K562 (cell line): ENCODE measurements around the gene MIER2. TPM values are rescaled to one million over a fixed set of nuclear protein-coding genes. Genes with fewer than 3 reads are reported as not detected.

Source experiments
- ATAC-seq: fragments of 200-7000 bp; cut with Tn5 transposase; 3 replicates; pipeline ENCODE4 v1.9.1; 2020; ENCODE audit warnings: moderate library complexity
- BruUV-seq: library from RNA; stranded (reverse); fragments of 400-500 nt; replicated peaks from 2 replicates; lab custom pipeline; 2021; lab: Mats Ljungman, UMichigan
- CTCF ChIA-PET: fragments of 300-600 bp; formaldehyde crosslinking; extraction: SDS; loops from one replicate; lab custom pipeline; 2021; ENCODE audit warnings: low intra/inter-chr PET ratio; lab: Yijun Ruan, JAX
- POLR2A ChIA-PET: fragments of 300-600, 350-650 bp; sonication (Branson Sonifier 250); formaldehyde crosslinking; extraction: SDS; loops from one replicate; lab custom pipeline; 2021; ENCODE audit warnings: antibody characterized with exemption, inconsistent platforms; lab: Yijun Ruan, JAX
- DNase-seq, 4 experiments: peaks; one replicate each; pipeline versions ENCODE4 v3.0.0 to v3.0.0-alpha.2; 2011 to 2018; ENCODE audit warnings: low spot score in 3 of 4, mixed read lengths in 3 of 4; ENCODE audit errors: extremely low read depth in 1 of 4
- FAIRE-seq: peaks from 2 replicates; lab custom pipeline; 2011; peaks lifted over from hg19 to GRCh38; lab: Jason Lieb, UNC
- H2AFZ ChIP-seq: 2 replicates; pipeline ENCODE4 v1.6.0; 2011; ENCODE audit warnings: low read depth, low read length, control low read depth, inconsistent platforms
- H3K27ac ChIP-seq: fragments of 200-600 bp; 3 replicates; pipeline ENCODE4 v1.8.0; 2011; ENCODE audit warnings: low read depth, mild to moderate bottlenecking, control low read depth, inconsistent platforms, low read length, moderate library complexity, mixed read lengths; ENCODE audit errors: extremely low read depth
- H3K27me3 ChIP-seq, 2 experiments: fragments of 300-600 bp in 1 of 2; 2 replicates in 1 of 2; 3 replicates in 1 of 2; pipeline versions ENCODE4 v1.6.0 to v1.8.0; 2011; ENCODE audit warnings: inconsistent platforms in 2 of 2, low read length in 2 of 2, mild to moderate bottlenecking in 1 of 2, mixed read lengths in 1 of 2, moderate library complexity in 1 of 2; ENCODE audit not compliant: control insufficient read depth in 2 of 2, insufficient read depth in 2 of 2
- H3K36me3 ChIP-seq: fragments of 300-600 bp; 3 replicates; pipeline ENCODE4 v1.8.0; 2011; ENCODE audit warnings: mild to moderate bottlenecking, low read length, inconsistent platforms; ENCODE audit not compliant: control insufficient read depth, insufficient read depth
- H3K4me1 ChIP-seq, 2 experiments: fragments of 200-600 bp in 1 of 2; replicated peaks in 1 of 2; 2 replicates in 1 of 2; 3 replicates in 1 of 2; pipeline versions ENCODE4 v1.5.1 to v1.8.0; 2011; ENCODE audit warnings: inconsistent platforms in 2 of 2, low read length in 2 of 2, mild to moderate bottlenecking in 1 of 2, mixed read lengths in 1 of 2, moderate library complexity in 1 of 2; ENCODE audit not compliant: control insufficient read depth in 2 of 2, insufficient read depth in 2 of 2
- H3K4me2 ChIP-seq: 2 replicates; pipeline ENCODE4 v1.6.1; 2011; ENCODE audit warnings: low read length, control low read depth, inconsistent platforms, mixed read lengths; ENCODE audit not compliant: insufficient read depth
- H3K4me3 ChIP-seq: fragments of 200-600 bp; sonication (generic), shearing (Covaris generic); 2 replicates; pipeline ENCODE4 v1.5.1; 2016; ENCODE audit warnings: control low read depth, inconsistent platforms
- H3K79me2 ChIP-seq: fragments of 200-600 bp; 3 replicates; pipeline ENCODE4 v1.8.0; 2011; ENCODE audit warnings: low read length, inconsistent platforms; ENCODE audit not compliant: control insufficient read depth, insufficient read depth
- H3K9ac ChIP-seq, 2 experiments: 2 replicates each; pipeline versions ENCODE4 v1.6.0 to v1.6.1; 2011; ENCODE audit warnings: low read depth in 2 of 2, low read length in 2 of 2, control low read depth in 1 of 2, inconsistent platforms in 1 of 2, mild to moderate bottlenecking in 1 of 2, mixed read lengths in 1 of 2; ENCODE audit not compliant: insufficient read depth in 1 of 2
- H3K9me1 ChIP-seq: one replicate; pipeline ENCODE4 v1.6.0; 2011; ENCODE audit warnings: inconsistent platforms, mild to moderate bottlenecking, low read length, moderate library complexity; ENCODE audit not compliant: control insufficient read depth, insufficient read depth
- H3K9me3 ChIP-seq: replicated peaks from 2 replicates; pipeline ENCODE4 v1.5.1; 2011; ENCODE audit warnings: low read depth, low read length, inconsistent platforms; ENCODE audit not compliant: control insufficient read depth, insufficient read depth
- H4K20me1 ChIP-seq: replicated peaks from 2 replicates; pipeline ENCODE4 v1.6.1; 2011; ENCODE audit warnings: low read length, inconsistent platforms, mixed read lengths; ENCODE audit not compliant: control insufficient read depth, insufficient read depth
- CEBPB ChIP-seq: fragments of 450-650 bp; IDR thresholded peaks from 2 replicates; pipeline ENCODE4 v1.6.1; 2016; ENCODE audit warnings: missing genetic modification characterization, missing compliant biosample characterization
- CEBPG ChIP-seq, 3 experiments: fragments of 200-800 bp in 1 of 3; sonication (Bioruptor generic) in 1 of 3; sonication (generic) in 1 of 3; formaldehyde crosslinking in 1 of 3; IDR thresholded peaks in 2 of 3; conservative IDR thresholded peaks in 1 of 3; 2 replicates each; pipeline versions ENCODE4 v1.6.1 to v1.8.0; 2016 to 2022; ENCODE audit warnings: missing compliant biosample characterization in 2 of 3, missing genetic modification characterization in 2 of 3, mild to moderate bottlenecking in 1 of 3, missing genetic modification reagents in 1 of 3
- SP2 ChIP-seq: IDR thresholded peaks from 2 replicates; pipeline ENCODE4 v1.6.1; 2011; ENCODE audit warnings: mild to moderate bottlenecking, low read depth, low read length, moderate library complexity; ENCODE audit not compliant: poor library complexity, severe bottlenecking; ENCODE audit errors: extremely low read depth
- WGBS: fragments of 100-300 bp; shearing (Covaris generic); methylation state at CpG from one replicate; pipeline ENCODE4 v1.1.6; 2016; ENCODE audit warnings: low coverage, mixed read lengths; ENCODE audit not compliant: insufficient coverage; ENCODE audit errors: missing lambda C conversion rate; 5-methylcytosine and 5-hydroxymethylcytosine counted together
- in situ Hi-C: fragments of 300-500 bp; cut with MboI; formaldehyde crosslinking; loops from 4 replicates; pipeline ENCODE4 v1.15.0; 2018; ENCODE audit warnings: inconsistent platforms, mixed read lengths
- intact Hi-C: fragments of 100-400 bp; cut with micrococcal nuclease; formaldehyde crosslinking; loops from 2 replicates; pipeline ENCODE4 v1.14.2; 2022
- polyA plus RNA-seq, 8 experiments: library from polyadenylated mRNA; depleted of rRNA in 4 of 8; stranded (reverse) in 5 of 8; unstranded in 3 of 8; fragments of >200 nt; fragmentation: Nextera tagmentation in 2 of 8; fragmentation: Illumina TruSeq in 1 of 8; extraction: Ambion mirVana in 2 of 8; extraction: Trizol in 1 of 8; gene quantifications; 2 replicates each; pipeline versions ENCODE4 v1.2.1 to v1.2.3, GENCODE V29; 2011 to 2014; ENCODE audit warnings: inconsistent platforms in 1 of 8, missing spikeins in 1 of 8
- total RNA-seq, 7 experiments: library from RNA; depleted of rRNA in 6 of 7; stranded (reverse); fragments of >200 nt in 6 of 7; fragmentation: Illumina TruSeq in 2 of 7; extraction: Trizol in 2 of 7; gene quantifications; 2 replicates each; pipeline versions ENCODE4 v1.2.1 to v1.2.3, GENCODE V29; 2011 to 2021; ENCODE audit warnings: low replicate concordance in 1 of 7
- TF ChIP-seq, protein P1 (sequence below): fragments of 200-800 bp; sonication (Bioruptor generic); IDR thresholded peaks from 2 replicates; pipeline ENCODE4 v1.6.1; 2017; ENCODE audit warnings: missing genetic modification characterization, missing compliant biosample characterization
- TF ChIP-seq, protein P2 (sequence below), 2 experiments: fragments of 450-650 bp in 1 of 2; IDR thresholded peaks; 2 replicates each; pipeline ENCODE4 v1.6.1; 2011 to 2017; ENCODE audit warnings: low read depth in 2 of 2, antibody characterized with exemption in 1 of 2, borderline replicate concordance in 1 of 2, low read length in 1 of 2, mild to moderate bottlenecking in 1 of 2, mixed read lengths in 1 of 2; ENCODE audit not compliant: control insufficient read depth in 1 of 2

MIER2 gene
- total and polyA plus RNA-seq, 9 of the 15 experiments (the other 6 are each of a cell fraction or from before 2014, with no cell fraction given), result 0.46 to 34.7 (median 15.6) TPM

DNA sequence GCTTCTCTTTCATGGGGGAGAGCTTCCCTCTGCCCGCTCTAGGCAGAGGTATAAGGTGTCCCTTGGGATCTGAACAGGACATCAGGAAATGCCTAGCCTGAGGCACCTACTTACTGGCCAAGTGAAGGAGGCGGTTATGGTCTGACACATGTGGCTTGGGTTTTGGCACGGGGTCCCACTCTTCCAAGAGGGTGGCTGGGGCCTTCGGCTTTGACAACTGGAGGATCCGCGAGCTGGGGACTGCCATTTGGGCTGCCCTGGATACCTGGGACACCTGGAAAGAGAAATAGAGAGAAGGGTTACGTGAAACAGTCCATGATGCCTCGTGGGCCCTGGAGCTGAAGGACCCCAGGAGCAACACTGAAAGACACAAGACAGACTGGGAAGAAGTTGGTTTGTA, 22.4 kb upstream of the MIER2 start (continued):
- TF ChIP-seq, protein P1, sequence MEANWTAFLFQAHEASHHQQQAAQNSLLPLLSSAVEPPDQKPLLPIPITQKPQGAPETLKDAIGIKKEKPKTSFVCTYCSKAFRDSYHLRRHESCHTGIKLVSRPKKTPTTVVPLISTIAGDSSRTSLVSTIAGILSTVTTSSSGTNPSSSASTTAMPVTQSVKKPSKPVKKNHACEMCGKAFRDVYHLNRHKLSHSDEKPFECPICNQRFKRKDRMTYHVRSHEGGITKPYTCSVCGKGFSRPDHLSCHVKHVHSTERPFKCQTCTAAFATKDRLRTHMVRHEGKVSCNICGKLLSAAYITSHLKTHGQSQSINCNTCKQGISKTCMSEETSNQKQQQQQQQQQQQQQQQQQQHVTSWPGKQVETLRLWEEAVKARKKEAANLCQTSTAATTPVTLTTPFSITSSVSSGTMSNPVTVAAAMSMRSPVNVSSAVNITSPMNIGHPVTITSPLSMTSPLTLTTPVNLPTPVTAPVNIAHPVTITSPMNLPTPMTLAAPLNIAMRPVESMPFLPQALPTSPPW, result no peak
- TF ChIP-seq SP2, result no peak

DNA sequence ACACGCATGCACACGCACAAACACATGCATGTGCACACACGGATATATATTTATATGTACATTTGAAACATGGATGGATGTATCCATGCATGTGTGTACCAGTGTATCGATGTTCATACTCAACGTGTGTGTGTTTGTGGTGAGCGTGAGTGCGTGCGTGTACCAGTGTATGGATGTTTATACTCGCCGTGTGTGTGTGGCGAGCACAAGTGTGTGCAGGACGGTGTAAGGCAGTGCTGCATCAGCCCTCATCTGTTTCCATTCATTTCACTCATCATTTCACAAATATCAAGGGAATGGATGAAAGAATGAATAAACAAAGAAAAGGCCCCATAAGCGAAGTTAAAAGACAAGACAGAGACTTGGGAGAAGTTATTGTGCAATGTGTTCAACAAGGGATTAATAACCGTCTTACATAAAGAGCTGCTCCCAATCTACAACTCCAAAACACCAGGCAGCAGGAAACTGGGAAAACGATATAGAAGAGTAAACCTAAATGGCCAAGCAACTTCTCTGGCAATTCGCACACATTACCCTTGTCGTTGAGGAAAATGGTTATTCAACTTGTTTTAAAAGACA, 21.7 kb upstream of the MIER2 start:
- 10% methylated on average over 17 of the region's 17 CpGs for WGBS
- no TSS peak for BruUV-seq

More for the DNA sequence above, 21.7 kb upstream of the MIER2 start:
- DNase-seq (no peak), FAIRE-seq (no peak), ATAC-seq (no peak)
- no peak for TF ChIP-seq CEBPG (CRISPR knock-in tag; IDR thresholded peaks at IDR 0.05)
- peak in 1 of 2 experiments; percentile 29; a peak in 1 of 4 replicates for TF ChIP-seq CEBPG (tag; conservative IDR thresholded peaks at IDR 0.05 in 1 of 2, IDR thresholded peaks at IDR 0.05 in 1 of 2)
- TF ChIP-seq CEBPB, result peak; percentile 61
- TF ChIP-seq, protein P2, sequence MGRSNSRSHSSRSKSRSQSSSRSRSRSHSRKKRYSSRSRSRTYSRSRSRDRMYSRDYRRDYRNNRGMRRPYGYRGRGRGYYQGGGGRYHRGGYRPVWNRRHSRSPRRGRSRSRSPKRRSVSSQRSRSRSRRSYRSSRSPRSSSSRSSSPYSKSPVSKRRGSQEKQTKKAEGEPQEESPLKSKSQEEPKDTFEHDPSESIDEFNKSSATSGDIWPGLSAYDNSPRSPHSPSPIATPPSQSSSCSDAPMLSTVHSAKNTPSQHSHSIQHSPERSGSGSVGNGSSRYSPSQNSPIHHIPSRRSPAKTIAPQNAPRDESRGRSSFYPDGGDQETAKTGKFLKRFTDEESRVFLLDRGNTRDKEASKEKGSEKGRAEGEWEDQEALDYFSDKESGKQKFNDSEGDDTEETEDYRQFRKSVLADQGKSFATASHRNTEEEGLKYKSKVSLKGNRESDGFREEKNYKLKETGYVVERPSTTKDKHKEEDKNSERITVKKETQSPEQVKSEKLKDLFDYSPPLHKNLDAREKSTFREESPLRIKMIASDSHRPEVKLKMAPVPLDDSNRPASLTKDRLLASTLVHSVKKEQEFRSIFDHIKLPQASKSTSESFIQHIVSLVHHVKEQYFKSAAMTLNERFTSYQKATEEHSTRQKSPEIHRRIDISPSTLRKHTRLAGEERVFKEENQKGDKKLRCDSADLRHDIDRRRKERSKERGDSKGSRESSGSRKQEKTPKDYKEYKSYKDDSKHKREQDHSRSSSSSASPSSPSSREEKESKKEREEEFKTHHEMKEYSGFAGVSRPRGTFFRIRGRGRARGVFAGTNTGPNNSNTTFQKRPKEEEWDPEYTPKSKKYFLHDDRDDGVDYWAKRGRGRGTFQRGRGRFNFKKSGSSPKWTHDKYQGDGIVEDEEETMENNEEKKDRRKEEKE (IDR thresholded peaks at IDR 0.05; ENCODE audit: borderline replicate concordance in 1 of 2, control insufficient read depth in 1 of 2, low read depth in 2 of 2, low read length in 1 of 2), result no peak
- ChIA-PET CTCF (no interaction called here), POLR2A (interaction anchor here (0.5 to 1.1 kb wide), 2 partner anchors 41 to 176 kb away, joined by 3 read pairs; no protein-coding TSS in a partner anchor)
- Histone ChIP-seq H3K27me3 (peaks cover 44 to 76% of the 10 kb centered on the region in 2 experiments), H3K4me1 (peaks cover 0 to 10% of the 10 kb centered on the region in 2 experiments; a peak in 3 of 5 replicates), H2AFZ (no peak overlapping the region), H3K4me2 (no peak overlapping the region), H3K4me3 (no peak overlapping the region), H3K9ac (no peak overlapping the region), H3K36me3 (no peaks in the 10 kb centered on the region), H3K9me3 (no peaks in the 10 kb centered on the region), H3K27ac (no peak overlapping the region), H3K9me1 (no peaks in the 10 kb centered on the region), H4K20me1 (no peaks in the 10 kb centered on the region), H3K79me2 (no peaks in the 10 kb centered on the region)
- in situ Hi-C loops, result no loop called here
- intact Hi-C loops, result no loop called here
